Measurements from ENCODE around the gene LYPD6B. TPM values are rescaled to one million over a fixed set of nuclear protein-coding genes. Genes with fewer than 3 reads are reported as not detected.

Gene LYPD6B
- total and polyA plus RNA-seq, 2 donors (not counting 3 experiments of a cell fraction or from before 2014, with no cell fraction given) = not detected

Other genes with a start within 250 kb of the LYPD6B start
- 0.21 and 0.55 TPM in 2 replicates for gene KIF5C, start 163.5 kb upstream of the LYPD6B start, total RNA-seq
- 0.01 TPM in 1 of 2 replicates, not detected in the other for gene KIF5C, start 163.5 kb upstream of the LYPD6B start, polyA plus RNA-seq

Measured in endothelial cell of umbilical vein (primary cell).